ENCODE data around the gene VIPAS39.
A peak's percentile ranks its signal among the peaks of the same experiment; 100 is the strongest.

VIPAS39 gene

GRCh38 chr14:77457522-77458248 is at the start of gene VIPAS39, which contains the start of gene AHSA1:
VIPAS39 (minus strand) TSS chr14:77457601; CDS start chr14:77454102, 3,499 bp downstream.
AHSA1 (plus strand) TSS chr14:77458093; CDS start chr14:77458190, 97 bp downstream.
- peak; percentile 97 for DNase-seq

GRCh38 chr14:77505031-77505430 is 47.6 kb upstream of the VIPAS39 start:
- DNase-seq, result no peak

GRCh38 chr14:77503138-77503537 is 45.7 kb upstream of the VIPAS39 start:
- DNase-seq, result no peak

- no peak for DNase-seq
Observed at GRCh38 chr14:77502109-77502782, 44.8 kb upstream of the VIPAS39 start.

GRCh38 chr14:77498984-77499527 is 41.7 kb upstream of the VIPAS39 start:
- DNase-seq, result no peak

- DNase-seq, result peak; percentile 19
Observed at GRCh38 chr14:77498120-77498979, 40.9 kb upstream of the VIPAS39 start, which contains the start of gene ISM2. ISM2 (minus strand) TSS chr14:77498816; CDS start chr14:77498793, 23 bp downstream.

- DNase-seq, result no peak
Observed at GRCh38 chr14:77495334-77495733, 37.9 kb upstream of the VIPAS39 start.

GRCh38 chr14:77491056-77491455 is 33.7 kb upstream of the VIPAS39 start:
- no peak for DNase-seq

GRCh38 chr14:77490347-77490986 is 33.1 kb upstream of the VIPAS39 start:
- DNase-seq, result no peak

GRCh38 chr14:77489041-77489440 is 31.6 kb upstream of the VIPAS39 start:
- no peak for DNase-seq

- DNase-seq, result no peak
Observed at GRCh38 chr14:77488558-77488957, 31.2 kb upstream of the VIPAS39 start.

- DNase-seq, result no peak
Observed at GRCh38 chr14:77485901-77486678, 28.7 kb upstream of the VIPAS39 start.

- DNase-seq, result no peak
Observed at GRCh38 chr14:77485256-77485655, 27.9 kb upstream of the VIPAS39 start.

GRCh38 chr14:77482422-77482821 is 25.0 kb upstream of the VIPAS39 start:
- DNase-seq, result no peak

- no peak for DNase-seq
Observed at GRCh38 chr14:77478796-77479195, 21.4 kb upstream of the VIPAS39 start.

- DNase-seq, result no peak
Observed at GRCh38 chr14:77478029-77478428, 20.6 kb upstream of the VIPAS39 start.

- no peak for DNase-seq
Observed at GRCh38 chr14:77475432-77476115, 18.2 kb upstream of the VIPAS39 start.

- DNase-seq, result no peak
Observed at GRCh38 chr14:77474479-77475177, 17.2 kb upstream of the VIPAS39 start.

GRCh38 chr14:77473921-77474320 is 16.5 kb upstream of the VIPAS39 start:
- no peak for DNase-seq

GRCh38 chr14:77470224-77470870 is 12.9 kb upstream of the VIPAS39 start:
- DNase-seq, result no peak

Data from CD4-positive, alpha-beta T cell treated with Interleukin-17A for 1 hour (primary cell).